Neural crest cell (in vitro differentiated cells): ENCODE measurements around the gene DIAPH2. TPM values are rescaled to one million over a fixed set of nuclear protein-coding genes. Genes with fewer than 3 reads are reported as not detected.

Source experiments
- DNase-seq: peaks from one replicate; pipeline ENCODE4 v3.0.0; 2021; ENCODE audit warnings: low read depth, mixed read lengths, low spot score
- H3K27ac Mint-ChIP-seq: one replicate; pipeline ENCODE4 v1.8.0; 2021; ENCODE audit warnings: mild to moderate bottlenecking, mixed read lengths; ENCODE audit not compliant: unreplicated experiment
- H3K27me3 Mint-ChIP-seq: 2 replicates; pipeline ENCODE4 v1.8.0; 2021; ENCODE audit warnings: low read depth, mild to moderate bottlenecking, mixed read lengths
- H3K36me3 Mint-ChIP-seq: 2 replicates; pipeline ENCODE4 v1.8.0; 2021; ENCODE audit warnings: low read depth, mild to moderate bottlenecking, mixed read lengths
- H3K4me1 Mint-ChIP-seq: 2 replicates; pipeline ENCODE4 v1.8.0; 2021; ENCODE audit warnings: mixed read lengths
- H3K4me3 Mint-ChIP-seq: one replicate; pipeline ENCODE4 v1.8.0; 2021; ENCODE audit warnings: mild to moderate bottlenecking, mixed read lengths
- H3K9me3 Mint-ChIP-seq: 2 replicates; pipeline ENCODE4 v1.8.0; 2021; ENCODE audit warnings: mixed read lengths
- CTCF ChIP-seq: fragments of 200-600 bp; sonication (generic); conservative IDR thresholded peaks from 2 replicates; pipeline ENCODE4 v1.5.0; 2021; ENCODE audit warnings: antibody characterized with exemption, mild to moderate bottlenecking
- total RNA-seq: library from RNA; stranded (reverse); gene quantifications from 2 replicates; pipeline ENCODE4 v1.2.1, GENCODE V29; 2021

DIAPH2 gene
- total RNA-seq, 1 donor from 2014 or later, result 8.4 TPM

DNA sequence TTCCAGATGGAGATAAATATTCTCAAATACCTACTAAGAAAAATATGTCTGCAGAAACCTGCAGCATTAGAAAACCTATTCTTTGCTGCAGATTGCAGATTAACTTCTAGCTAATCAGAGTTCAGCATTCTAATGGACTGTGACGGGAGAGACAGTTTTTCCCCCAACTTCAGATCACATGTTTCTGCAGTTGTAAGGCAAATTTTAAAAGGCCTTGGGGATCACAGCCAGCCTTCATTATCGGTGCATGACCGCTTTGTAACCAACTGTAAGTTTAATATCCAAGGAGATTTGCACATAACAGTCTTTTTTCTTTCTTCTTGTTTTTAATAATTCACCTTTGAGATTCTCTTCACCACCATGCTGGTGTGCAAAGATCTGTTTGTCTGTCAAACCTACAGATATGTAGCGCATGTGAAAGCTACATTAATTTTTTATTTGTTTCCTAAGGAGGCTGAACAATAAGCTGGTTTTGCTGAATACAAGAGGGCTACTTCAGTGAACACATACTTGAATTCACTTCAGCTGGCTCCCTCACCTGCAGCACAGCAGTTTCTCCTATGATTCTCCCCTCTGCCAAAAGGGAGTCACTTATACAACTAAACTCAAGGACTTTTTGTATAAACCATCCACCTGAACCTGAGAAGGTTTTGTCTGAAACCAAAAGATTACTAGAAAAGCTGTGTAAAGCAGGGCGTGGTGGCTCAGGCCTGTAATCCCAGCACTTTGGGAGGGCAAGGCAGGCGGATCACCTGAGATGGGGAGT is 687.5 kb downstream of the DIAPH2 start:
- Mint-ChIP-seq H3K36me3 (peaks cover 3% of the 10 kb centered on the region), H3K27ac (no peak overlapping the region), H3K4me3 (no peak overlapping the region), H3K4me1 (peaks cover 18% of the 10 kb centered on the region), H3K27me3 (no peaks in the 10 kb centered on the region), H3K9me3 (no peaks in the 10 kb centered on the region)
- no peak for TF ChIP-seq CTCF
- DNase-seq, result no peak

GRCh38 chrX:97374266-97374665 is 689.6 kb downstream of the DIAPH2 start:
- TF ChIP-seq CTCF, result no peak
- H3K9me3 Mint-ChIP-seq, result no peaks in the 10 kb centered on the region
- H3K4me3 Mint-ChIP-seq, result no peak overlapping the region

DNA sequence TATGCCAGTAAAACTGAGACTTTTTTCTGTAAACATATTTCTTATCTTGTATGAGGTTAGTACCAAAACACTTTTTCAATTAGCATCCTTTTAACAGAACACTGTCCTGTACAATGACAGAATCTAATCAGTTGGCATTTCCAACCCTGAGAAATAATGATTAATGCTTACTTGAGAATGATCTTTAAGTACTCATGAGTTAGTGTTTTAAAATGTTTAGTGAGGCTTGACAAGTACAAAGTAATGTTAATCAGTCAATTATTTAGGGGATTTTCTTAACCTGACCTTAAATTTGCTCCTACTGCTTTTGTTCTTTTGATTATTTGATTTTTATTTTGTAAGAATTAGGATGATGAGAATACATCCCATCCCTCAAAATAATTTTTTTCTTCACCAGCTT is 695.6 kb downstream of the DIAPH2 start:
- TF ChIP-seq CTCF, result no peak
- Mint-ChIP-seq H3K4me1 (no peaks in the 10 kb centered on the region), H3K27ac (no peak overlapping the region), H3K36me3 (no peaks in the 10 kb centered on the region), H3K27me3 (no peaks in the 10 kb centered on the region), H3K9me3 (no peaks in the 10 kb centered on the region), H3K4me3 (no peak overlapping the region)
- no peak for DNase-seq

More at GRCh38 chrX:97374266-97374665, 689.6 kb downstream of the DIAPH2 start:
- no peak for DNase-seq
- Mint-ChIP-seq H3K4me1 (peaks cover 18% of the 10 kb centered on the region), H3K27me3 (no peaks in the 10 kb centered on the region), H3K27ac (no peak overlapping the region), H3K36me3 (peaks cover 3% of the 10 kb centered on the region)

GRCh38 chrX:97384685-97385084 is 700.0 kb downstream of the DIAPH2 start:
- H3K36me3 Mint-ChIP-seq, result peaks cover 4% of the 10 kb centered on the region
- no peaks in the 10 kb centered on the region for H3K27me3 Mint-ChIP-seq
- H3K9me3 Mint-ChIP-seq, result peaks cover 4% of the 10 kb centered on the region
- no peak overlapping the region for H3K27ac Mint-ChIP-seq
- no peak overlapping the region for H3K4me3 Mint-ChIP-seq
- H3K4me1 Mint-ChIP-seq, result no peaks in the 10 kb centered on the region
- DNase-seq, result no peak
- TF ChIP-seq CTCF, result no peak

DNA sequence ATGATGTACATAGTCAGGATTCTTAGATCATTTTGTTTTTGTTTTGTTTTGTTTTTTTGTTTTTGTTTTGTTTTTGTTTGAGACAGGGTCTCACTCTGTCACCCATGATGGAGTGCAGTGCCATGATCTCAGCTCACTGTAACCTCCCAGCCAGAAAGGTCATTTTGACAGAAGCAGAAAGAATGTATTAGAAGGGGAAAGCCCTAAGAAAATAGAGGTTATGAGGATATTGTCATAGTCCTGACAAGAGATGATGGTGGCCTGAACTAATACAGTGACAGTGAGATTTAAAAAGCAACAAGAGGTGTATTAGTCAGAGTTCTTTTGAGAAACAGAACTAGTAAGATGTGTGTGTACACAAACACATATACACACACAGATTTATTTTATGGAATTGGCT is 702.4 kb downstream of the DIAPH2 start:
- DNase-seq, result no peak
- no peak for TF ChIP-seq CTCF
- H3K9me3 Mint-ChIP-seq, result peaks cover 4% of the 10 kb centered on the region
- H3K4me1 Mint-ChIP-seq, result no peaks in the 10 kb centered on the region
- H3K27ac Mint-ChIP-seq, result peak overlapping the region; percentile 93
- no peaks in the 10 kb centered on the region for H3K27me3 Mint-ChIP-seq
- no peak overlapping the region for H3K4me3 Mint-ChIP-seq
- H3K36me3 Mint-ChIP-seq, result peaks cover 5% of the 10 kb centered on the region
